GM12872 (cell line): ENCODE measurements around the gene POU4F1.

Experiments used
- TF ChIP-seq, protein P1 (sequence below): IDR thresholded peaks from 3 replicates; pipeline ENCODE4 v1.5.1; 2011; ENCODE audit warnings: low read depth, mild to moderate bottlenecking, low read length, moderate library complexity; ENCODE audit not compliant: insufficient read depth

Gene POU4F1

DNA sequence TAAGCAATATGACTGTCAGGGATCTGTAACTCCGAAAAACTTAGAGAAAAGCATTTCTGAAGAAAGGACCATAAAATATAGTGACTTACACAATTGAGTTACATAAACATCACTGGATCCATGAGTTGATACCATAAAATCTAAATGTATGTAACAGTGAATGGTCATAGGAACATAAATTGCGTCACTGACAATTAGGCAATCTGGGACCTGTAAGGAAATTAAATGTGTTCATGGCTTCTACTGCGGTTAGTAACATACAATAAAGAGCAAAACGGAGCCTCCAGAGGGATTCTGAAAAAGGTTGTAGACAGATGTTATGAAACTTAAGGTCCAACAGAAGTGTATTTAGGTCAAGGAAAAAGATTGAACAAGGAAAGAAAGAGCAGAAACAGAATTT lies 27.1 kb downstream of the POU4F1 start:
- TF ChIP-seq, protein P1, sequence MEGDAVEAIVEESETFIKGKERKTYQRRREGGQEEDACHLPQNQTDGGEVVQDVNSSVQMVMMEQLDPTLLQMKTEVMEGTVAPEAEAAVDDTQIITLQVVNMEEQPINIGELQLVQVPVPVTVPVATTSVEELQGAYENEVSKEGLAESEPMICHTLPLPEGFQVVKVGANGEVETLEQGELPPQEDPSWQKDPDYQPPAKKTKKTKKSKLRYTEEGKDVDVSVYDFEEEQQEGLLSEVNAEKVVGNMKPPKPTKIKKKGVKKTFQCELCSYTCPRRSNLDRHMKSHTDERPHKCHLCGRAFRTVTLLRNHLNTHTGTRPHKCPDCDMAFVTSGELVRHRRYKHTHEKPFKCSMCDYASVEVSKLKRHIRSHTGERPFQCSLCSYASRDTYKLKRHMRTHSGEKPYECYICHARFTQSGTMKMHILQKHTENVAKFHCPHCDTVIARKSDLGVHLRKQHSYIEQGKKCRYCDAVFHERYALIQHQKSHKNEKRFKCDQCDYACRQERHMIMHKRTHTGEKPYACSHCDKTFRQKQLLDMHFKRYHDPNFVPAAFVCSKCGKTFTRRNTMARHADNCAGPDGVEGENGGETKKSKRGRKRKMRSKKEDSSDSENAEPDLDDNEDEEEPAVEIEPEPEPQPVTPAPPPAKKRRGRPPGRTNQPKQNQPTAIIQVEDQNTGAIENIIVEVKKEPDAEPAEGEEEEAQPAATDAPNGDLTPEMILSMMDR, result no peak

DNA sequence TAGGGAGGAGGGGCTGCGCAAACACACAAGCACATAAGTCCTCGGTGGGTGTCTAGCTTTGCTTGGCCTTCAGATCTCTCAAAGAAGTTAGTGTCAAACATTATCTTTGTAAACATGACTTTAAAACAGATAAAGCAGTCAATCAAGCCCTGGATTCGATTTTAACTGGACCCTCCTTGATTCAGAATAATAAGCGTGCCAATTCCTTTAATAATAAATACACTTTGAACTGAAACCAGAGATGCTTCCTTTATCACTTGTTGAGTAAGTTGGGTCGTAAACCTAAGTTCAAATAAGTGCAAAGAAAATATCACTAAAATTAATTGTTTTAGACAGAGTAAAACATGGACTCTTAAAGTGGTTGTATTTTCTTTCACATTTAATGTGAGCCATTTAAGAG lies 30.9 kb downstream of the POU4F1 start:
- TF ChIP-seq, protein P1, result no peak

DNA sequence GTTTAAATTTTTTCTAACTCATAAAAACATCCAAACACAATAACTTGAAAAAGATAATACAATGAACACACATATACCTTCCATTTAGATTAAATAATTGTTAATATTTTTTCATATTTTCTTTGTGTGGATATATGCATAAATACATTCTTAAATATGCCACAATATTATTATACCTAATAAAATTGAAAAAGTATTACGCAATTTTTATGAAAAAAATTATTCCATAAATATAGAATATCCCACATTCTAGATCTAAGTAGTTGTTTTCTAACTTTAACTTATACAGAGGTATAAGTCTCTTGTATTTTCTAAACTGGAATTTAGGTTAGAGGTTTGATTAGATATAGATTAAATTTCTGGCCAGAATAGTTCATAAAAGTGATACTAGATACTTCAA lies 34.3 kb downstream of the POU4F1 start:
- TF ChIP-seq, protein P1, result no peak

DNA sequence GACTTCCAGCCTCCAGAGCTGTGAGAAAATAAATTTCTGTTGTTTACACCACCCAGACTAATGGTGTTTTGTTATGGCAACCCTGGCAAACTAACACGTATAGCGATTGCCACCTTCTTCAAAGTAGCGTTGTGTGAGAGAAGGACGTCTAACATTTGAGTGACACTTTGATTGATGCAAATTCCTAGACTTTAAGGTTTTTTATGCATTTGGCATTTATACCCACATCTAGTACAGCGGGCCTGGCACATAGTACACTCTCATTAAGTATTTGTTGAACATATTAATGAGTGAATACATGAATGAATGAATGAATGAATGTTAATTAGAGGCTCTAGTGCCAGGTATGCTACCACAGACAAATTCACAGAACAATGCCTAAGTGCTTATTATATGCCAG lies 36.7 kb downstream of the POU4F1 start:
- TF ChIP-seq, protein P1, result no peak

DNA sequence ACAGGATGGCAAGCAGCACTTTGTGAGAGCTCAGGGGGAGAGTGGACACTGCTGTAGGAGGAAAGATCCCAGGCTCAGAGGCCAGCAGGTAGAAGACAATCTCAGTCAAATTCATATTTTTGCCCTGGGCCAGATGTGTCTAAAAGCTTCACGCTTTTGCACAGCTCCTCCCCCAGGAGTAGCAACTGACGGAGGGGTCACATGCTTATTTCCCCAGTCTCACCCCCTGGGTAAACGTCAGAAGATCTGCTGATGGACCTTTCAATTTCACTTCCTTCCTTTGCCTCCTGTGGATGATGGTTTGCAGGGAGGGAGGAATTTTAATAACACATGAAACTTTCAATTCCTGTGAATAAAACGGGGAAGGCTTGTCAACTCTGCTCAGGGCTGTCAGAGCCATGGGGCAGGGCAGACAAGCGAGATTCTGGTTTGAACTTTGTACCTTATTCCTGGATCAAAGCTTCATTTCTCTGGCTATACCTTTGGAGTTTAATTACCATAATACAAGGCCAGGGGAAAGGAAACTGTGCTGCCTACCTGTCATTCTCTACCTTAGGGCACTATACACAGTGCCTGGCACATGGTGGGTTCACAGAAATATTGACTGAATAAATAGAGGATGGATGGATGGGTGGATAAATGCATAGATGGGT lies 41.0 kb downstream of the POU4F1 start:
- TF ChIP-seq, protein P1, result no peak
